Measurements from ENCODE around the gene AHR. TPM values are rescaled to one million over a fixed set of nuclear protein-coding genes. Genes with fewer than 3 reads are reported as not detected.

AHR gene
- total RNA-seq, 2 donors from 2014 or later, result 139 to 208 TPM

- Mint-ChIP-seq H3K27ac (no peak overlapping the region), H3K4me1 (no peaks in the 10 kb centered on the region), H3K36me3 (ENCODE audit: low read depth) (peaks cover 3% of the 10 kb centered on the region), H3K4me3 (peak overlapping the region; percentile 10), H3K27me3 (no peaks in the 10 kb centered on the region)
- H3K9me3 ChIP-seq (ENCODE audit: control insufficient read depth, low read length, poor library complexity, severe bottlenecking), result no peaks in the 10 kb centered on the region
- no peak for ATAC-seq
- no peak for DNase-seq
Measured at GRCh38 chr7:17359610-17360009, 61.2 kb downstream of the AHR start.

- no peaks in the 10 kb centered on the region for H3K9me3 ChIP-seq (ENCODE audit: control insufficient read depth, low read length, poor library complexity, severe bottlenecking)
- Mint-ChIP-seq H3K4me1 (peaks cover 11% of the 10 kb centered on the region), H3K4me3 (no peak overlapping the region), H3K27ac (no peak overlapping the region), H3K27me3 (no peaks in the 10 kb centered on the region), H3K36me3 (ENCODE audit: low read depth) (no peaks in the 10 kb centered on the region)
- no peak for DNase-seq
- ATAC-seq, result no peak
Measured at GRCh38 chr7:17362439-17363105, 64.1 kb downstream of the AHR start.

- Mint-ChIP-seq H3K4me3 (no peak overlapping the region), H3K36me3 (ENCODE audit: low read depth) (no peaks in the 10 kb centered on the region), H3K4me1 (peaks cover 11% of the 10 kb centered on the region), H3K27ac (no peak overlapping the region), H3K27me3 (no peaks in the 10 kb centered on the region)
- DNase-seq (no peak), ATAC-seq (no peak)
- no peaks in the 10 kb centered on the region for H3K9me3 ChIP-seq (ENCODE audit: control insufficient read depth, low read length, poor library complexity, severe bottlenecking)
Measured at GRCh38 chr7:17364671-17365070, 66.2 kb downstream of the AHR start.

DNA sequence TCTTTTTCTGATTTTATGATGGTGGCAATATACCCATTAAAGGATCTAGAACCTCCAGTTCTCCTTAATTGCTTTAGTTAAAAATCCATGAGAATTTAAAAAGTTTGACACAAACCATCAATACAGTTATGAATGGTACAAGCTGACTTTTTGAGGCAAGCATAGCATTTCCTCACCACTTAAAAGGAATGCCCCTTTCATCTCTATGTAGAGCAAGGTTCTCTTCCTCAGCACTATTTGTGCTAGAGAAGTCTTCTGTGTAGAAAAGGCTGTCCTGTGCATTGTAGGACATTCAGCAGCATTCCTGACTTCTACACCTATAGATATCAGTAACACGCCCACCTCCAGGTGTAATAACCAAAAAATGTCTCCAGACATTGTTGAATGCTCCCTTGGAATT lies 67.3 kb downstream of the AHR start:
- ATAC-seq, result peak; percentile 70
- Mint-ChIP-seq H3K4me3 (no peak overlapping the region), H3K4me1 (peaks cover 11% of the 10 kb centered on the region), H3K27ac (peak overlapping the region; percentile 68), H3K36me3 (ENCODE audit: low read depth) (no peaks in the 10 kb centered on the region), H3K27me3 (no peaks in the 10 kb centered on the region)
- no peaks in the 10 kb centered on the region for H3K9me3 ChIP-seq (ENCODE audit: control insufficient read depth, low read length, poor library complexity, severe bottlenecking)
- no peak for DNase-seq

GRCh38 chr7:17367502-17367901 lies 69.0 kb downstream of the AHR start:
- no peak overlapping the region for H3K27ac Mint-ChIP-seq
- ATAC-seq (no peak), DNase-seq (no peak)
- H3K4me1 Mint-ChIP-seq, result peaks cover 11% of the 10 kb centered on the region
- no peaks in the 10 kb centered on the region for H3K9me3 ChIP-seq (ENCODE audit: control insufficient read depth, low read length, poor library complexity, severe bottlenecking)
- H3K36me3 Mint-ChIP-seq (ENCODE audit: low read depth), result no peaks in the 10 kb centered on the region
- H3K27me3 Mint-ChIP-seq, result no peaks in the 10 kb centered on the region
- H3K4me3 Mint-ChIP-seq, result no peak overlapping the region

GRCh38 chr7:17368856-17369524 lies 70.5 kb downstream of the AHR start:
- no peaks in the 10 kb centered on the region for H3K36me3 Mint-ChIP-seq (ENCODE audit: low read depth)
- no peak for ATAC-seq
- H3K4me3 Mint-ChIP-seq, result no peak overlapping the region

GRCh38 chr7:17369691-17370426 lies 71.4 kb downstream of the AHR start:
- Mint-ChIP-seq H3K4me3 (no peak overlapping the region), H3K36me3 (ENCODE audit: low read depth) (no peaks in the 10 kb centered on the region), H3K27me3 (no peaks in the 10 kb centered on the region), H3K4me1 (peaks cover 9% of the 10 kb centered on the region), H3K27ac (no peak overlapping the region)
- no peaks in the 10 kb centered on the region for H3K9me3 ChIP-seq (ENCODE audit: control insufficient read depth, low read length, poor library complexity, severe bottlenecking)
- no peak for ATAC-seq
- no peak for DNase-seq

More at GRCh38 chr7:17368856-17369524, 70.5 kb downstream of the AHR start:
- no peaks in the 10 kb centered on the region for H3K27me3 Mint-ChIP-seq
- no peaks in the 10 kb centered on the region for H3K9me3 ChIP-seq (ENCODE audit: control insufficient read depth, low read length, poor library complexity, severe bottlenecking)
- H3K27ac Mint-ChIP-seq, result no peak overlapping the region
- peaks cover 11% of the 10 kb centered on the region for H3K4me1 Mint-ChIP-seq
- no peak for DNase-seq

GRCh38 chr7:17370901-17371585 lies 72.6 kb downstream of the AHR start:
- no peak overlapping the region for H3K4me3 Mint-ChIP-seq
- H3K4me1 Mint-ChIP-seq, result no peaks in the 10 kb centered on the region
- H3K27ac Mint-ChIP-seq, result no peak overlapping the region
- H3K36me3 Mint-ChIP-seq (ENCODE audit: low read depth), result no peaks in the 10 kb centered on the region
- DNase-seq (no peak), ATAC-seq (no peak)
- H3K27me3 Mint-ChIP-seq, result no peaks in the 10 kb centered on the region
- H3K9me3 ChIP-seq (ENCODE audit: control insufficient read depth, low read length, poor library complexity, severe bottlenecking), result no peaks in the 10 kb centered on the region

DNA sequence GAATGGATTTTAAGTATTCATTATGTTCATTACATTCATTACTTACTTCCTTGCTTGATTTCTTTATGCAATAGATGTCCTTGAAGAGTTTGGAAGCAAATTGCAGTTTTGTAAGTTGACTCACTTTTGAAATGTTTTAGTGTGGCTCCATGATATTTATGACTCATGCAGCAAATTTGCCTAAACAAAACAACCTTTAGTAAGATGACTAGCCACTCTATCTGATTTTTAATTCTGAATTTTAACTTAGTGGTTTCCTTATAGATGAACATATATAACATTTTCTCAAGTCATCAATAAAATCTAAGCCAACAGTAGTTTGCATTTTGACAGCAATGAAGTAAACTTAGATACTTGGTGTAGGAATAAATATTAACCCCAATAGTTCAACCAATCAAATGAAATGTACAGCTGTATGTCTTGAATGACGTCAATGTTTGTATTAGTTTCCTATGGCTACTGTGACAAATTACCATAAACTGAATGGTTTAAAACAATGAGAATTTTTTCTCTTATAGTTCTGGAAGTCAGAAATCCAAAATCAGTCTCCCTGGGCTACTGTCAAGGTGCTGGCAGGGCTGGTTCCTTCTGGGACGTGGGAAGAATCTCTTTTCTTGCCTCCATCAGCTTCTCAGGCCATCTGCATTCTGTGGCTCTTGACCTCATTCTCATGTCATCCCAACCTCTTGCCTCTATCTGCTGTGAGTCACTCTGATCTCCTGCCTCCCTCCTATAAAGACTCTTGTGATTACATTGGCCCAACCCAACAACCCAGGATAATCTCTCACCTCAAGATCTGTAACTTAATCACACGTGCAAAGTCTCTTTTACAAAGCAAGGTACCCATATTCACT lies 73.4 kb downstream of the AHR start:
- no peaks in the 10 kb centered on the region for H3K27me3 Mint-ChIP-seq
- DNase-seq, result no peak
- no peaks in the 10 kb centered on the region for H3K4me1 Mint-ChIP-seq
- no peaks in the 10 kb centered on the region for H3K9me3 ChIP-seq (ENCODE audit: control insufficient read depth, low read length, poor library complexity, severe bottlenecking)
- no peak overlapping the region for H3K27ac Mint-ChIP-seq
- no peak overlapping the region for H3K4me3 Mint-ChIP-seq
- no peak for ATAC-seq
- no peaks in the 10 kb centered on the region for H3K36me3 Mint-ChIP-seq (ENCODE audit: low read depth)

DNA sequence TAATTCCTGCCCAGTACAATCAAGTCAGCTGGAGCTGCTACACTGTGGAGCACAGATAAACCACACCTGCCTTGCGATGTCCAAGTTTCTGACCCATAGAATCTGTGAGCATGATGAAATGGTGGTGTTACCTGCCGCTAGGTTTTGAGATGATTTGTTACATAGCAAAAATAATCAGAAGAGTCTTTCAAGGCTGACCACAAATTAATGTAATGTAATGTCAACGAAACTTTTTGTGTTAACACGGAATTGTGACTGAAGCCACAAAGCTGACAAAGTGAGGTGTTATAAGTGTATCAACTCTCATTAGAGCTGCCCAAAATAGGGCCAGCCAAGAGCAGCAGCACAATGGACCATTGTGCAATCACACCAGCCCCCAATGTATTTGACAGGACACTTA lies 75.7 kb downstream of the AHR start:
- H3K9me3 ChIP-seq (ENCODE audit: control insufficient read depth, low read length, poor library complexity, severe bottlenecking), result no peaks in the 10 kb centered on the region
- ATAC-seq (no peak), DNase-seq (no peak)
- H3K27ac Mint-ChIP-seq, result no peak overlapping the region
- no peaks in the 10 kb centered on the region for H3K27me3 Mint-ChIP-seq
- no peaks in the 10 kb centered on the region for H3K36me3 Mint-ChIP-seq (ENCODE audit: low read depth)
- no peaks in the 10 kb centered on the region for H3K4me1 Mint-ChIP-seq
- H3K4me3 Mint-ChIP-seq, result no peak overlapping the region

DNA sequence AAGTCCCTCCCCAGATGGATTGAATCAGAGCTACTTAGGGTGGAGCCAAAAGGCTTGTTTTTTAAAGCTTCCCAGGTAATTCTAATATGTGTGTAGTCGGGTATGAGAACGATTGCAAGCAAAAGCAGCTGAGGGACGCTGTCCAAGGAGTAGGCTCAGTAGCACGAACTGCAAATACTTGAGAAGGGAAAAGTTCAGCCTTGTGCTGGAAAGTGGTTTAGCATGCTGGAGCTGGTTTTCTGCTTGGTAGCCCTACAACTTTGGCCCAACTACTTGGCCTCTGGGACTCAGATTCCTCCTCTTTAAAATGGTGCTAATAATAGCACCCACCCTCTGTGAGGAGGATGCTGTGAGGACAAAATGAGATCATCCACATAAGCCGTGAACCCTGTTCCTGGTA lies 76.2 kb downstream of the AHR start:
- H3K4me1 Mint-ChIP-seq, result no peaks in the 10 kb centered on the region
- H3K27me3 Mint-ChIP-seq, result no peaks in the 10 kb centered on the region
- no peak overlapping the region for H3K27ac Mint-ChIP-seq
- DNase-seq (no peak), ATAC-seq (no peak)
- no peaks in the 10 kb centered on the region for H3K9me3 ChIP-seq (ENCODE audit: control insufficient read depth, low read length, poor library complexity, severe bottlenecking)
- H3K4me3 Mint-ChIP-seq, result no peak overlapping the region
- no peaks in the 10 kb centered on the region for H3K36me3 Mint-ChIP-seq (ENCODE audit: low read depth)

GRCh38 chr7:17376595-17376994 lies 78.1 kb downstream of the AHR start:
- no peak for ATAC-seq
- Mint-ChIP-seq H3K27me3 (no peaks in the 10 kb centered on the region), H3K4me3 (no peak overlapping the region), H3K27ac (no peak overlapping the region), H3K4me1 (no peaks in the 10 kb centered on the region), H3K36me3 (ENCODE audit: low read depth) (no peaks in the 10 kb centered on the region)
- DNase-seq, result no peak
- H3K9me3 ChIP-seq (ENCODE audit: control insufficient read depth, low read length, poor library complexity, severe bottlenecking), result no peaks in the 10 kb centered on the region

All from T-helper 17 cell (primary cell).